Mucosa of rectum (tissue), 2 donors: ENCODE results near the gene TOM1L2.

Source experiments
- H3K27ac ChIP-seq, 2 donors: one replicate each; pipeline ENCODE4 v1.7.0; 2013; ENCODE audit warnings: inconsistent platforms in 2 of 2, low read depth in 2 of 2, low read length in 2 of 2
- H3K27me3 ChIP-seq, 2 donors: one replicate each; pipeline ENCODE4 v1.7.0; 2013; ENCODE audit warnings: low read length in 2 of 2; ENCODE audit not compliant: control insufficient read depth in 2 of 2, insufficient read depth in 2 of 2
- H3K36me3 ChIP-seq, 2 donors: one replicate each; pipeline ENCODE4 v1.7.0; 2013; ENCODE audit warnings: low read length in 2 of 2; ENCODE audit not compliant: control insufficient read depth in 2 of 2, insufficient read depth in 2 of 2
- H3K4me1 ChIP-seq, 2 donors: one replicate each; pipeline ENCODE4 v1.7.0; 2013; ENCODE audit warnings: low read length in 2 of 2, mild to moderate bottlenecking in 1 of 2; ENCODE audit not compliant: control insufficient read depth in 2 of 2, insufficient read depth in 2 of 2
- H3K4me3 ChIP-seq, 2 donors: one replicate each; pipeline ENCODE4 v1.7.0; 2013; ENCODE audit warnings: low read length in 2 of 2
- H3K9ac ChIP-seq, 2 donors: one replicate each; pipeline ENCODE4 v1.7.0; 2013; ENCODE audit warnings: low read length in 2 of 2, low read depth in 1 of 2, mild to moderate bottlenecking in 1 of 2
- H3K9me3 ChIP-seq, 2 donors: one replicate each; pipeline ENCODE4 v1.7.0; 2013; ENCODE audit warnings: low read length in 2 of 2; ENCODE audit not compliant: control insufficient read depth in 2 of 2
- donor health status: healthy.
- donor health status: Normal muscosa, but diverticular disease.

TOM1L2 gene

DNA sequence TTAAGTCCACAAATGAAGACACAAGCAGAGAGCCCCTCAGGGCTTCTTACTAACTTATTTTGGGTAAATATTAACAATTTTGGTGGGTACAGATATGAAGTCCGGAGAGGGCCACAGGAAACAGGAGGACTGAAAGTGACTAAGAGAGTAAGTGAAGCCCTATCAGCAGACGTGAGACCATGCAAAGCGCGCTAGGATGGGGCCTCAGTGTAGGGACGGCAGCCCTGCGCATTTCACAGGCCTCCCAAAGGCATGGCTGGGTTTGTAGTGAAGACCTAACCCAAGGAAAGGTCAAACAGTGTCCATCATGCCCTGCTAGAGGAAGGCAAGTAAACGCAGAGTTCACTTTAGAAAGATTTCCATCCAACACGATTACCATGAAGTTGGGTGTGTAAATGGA lies 75.5 kb downstream of the TOM1L2 start:
- H3K4me3 ChIP-seq: no peak overlapping the region
- H3K9ac ChIP-seq: no peak overlapping the region
- H3K36me3 ChIP-seq: peaks cover 32 to 49% of the 10 kb centered on the region in 2 donors
- no peaks in the 10 kb centered on the region for H3K27me3 ChIP-seq
- H3K4me1 ChIP-seq: peaks cover 6 to 13% of the 10 kb centered on the region in 2 donors
- no peak overlapping the region for H3K27ac ChIP-seq
- H3K9me3 ChIP-seq: no peaks in the 10 kb centered on the region

GRCh38 chr17:17893801-17894644 lies 78.2 kb downstream of the TOM1L2 start:
- no peak overlapping the region for H3K9ac ChIP-seq
- peaks cover 36 to 59% of the 10 kb centered on the region in 2 donors for H3K36me3 ChIP-seq
- no peak overlapping the region for H3K4me3 ChIP-seq
- H3K27me3 ChIP-seq: no peaks in the 10 kb centered on the region
- no peak overlapping the region for H3K27ac ChIP-seq
- H3K4me1 ChIP-seq: no peaks in the 10 kb centered on the region
- no peaks in the 10 kb centered on the region for H3K9me3 ChIP-seq

DNA sequence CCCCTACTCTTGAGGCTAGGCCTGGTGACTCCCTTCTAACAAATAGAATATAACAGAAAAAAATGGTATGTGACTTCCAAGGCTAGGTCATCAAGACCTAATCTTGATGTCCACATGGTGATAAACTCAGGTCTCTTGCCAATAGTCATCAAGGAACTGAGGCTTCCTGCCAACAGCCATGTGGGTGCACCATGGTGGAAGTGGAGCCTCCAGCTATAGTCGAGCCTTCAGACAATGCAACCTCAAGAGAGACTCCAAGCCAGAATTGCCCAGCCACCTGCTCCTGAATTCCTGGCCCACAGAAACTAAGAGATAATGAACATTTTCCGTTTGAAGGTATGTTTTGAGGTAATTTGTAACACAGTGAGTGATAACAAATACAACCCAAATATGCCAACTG lies 79.5 kb downstream of the TOM1L2 start:
- Histone ChIP-seq H3K4me1 (no peaks in the 10 kb centered on the region), H3K27ac (no peak overlapping the region), H3K9ac (no peak overlapping the region), H3K36me3 (peaks cover 34 to 54% of the 10 kb centered on the region in 2 donors), H3K9me3 (no peaks in the 10 kb centered on the region), H3K4me3 (no peak overlapping the region), H3K27me3 (no peaks in the 10 kb centered on the region)

- Histone ChIP-seq H3K4me3 (no peak overlapping the region), H3K27ac (no peak overlapping the region), H3K9me3 (no peaks in the 10 kb centered on the region), H3K4me1 (no peaks in the 10 kb centered on the region), H3K36me3 (peaks cover 34 to 58% of the 10 kb centered on the region in 2 donors), H3K9ac (no peak overlapping the region), H3K27me3 (no peaks in the 10 kb centered on the region)
Measured at GRCh38 chr17:17892009-17892408, 80.2 kb downstream of the TOM1L2 start.

- Histone ChIP-seq H3K27me3 (no peaks in the 10 kb centered on the region), H3K9me3 (no peaks in the 10 kb centered on the region), H3K36me3 (peaks cover 26 to 49% of the 10 kb centered on the region in 2 donors), H3K4me1 (no peaks in the 10 kb centered on the region), H3K27ac (no peak overlapping the region), H3K9ac (no peak overlapping the region), H3K4me3 (no peak overlapping the region)
Measured at GRCh38 chr17:17890773-17891759, 81.1 kb downstream of the TOM1L2 start.

DNA sequence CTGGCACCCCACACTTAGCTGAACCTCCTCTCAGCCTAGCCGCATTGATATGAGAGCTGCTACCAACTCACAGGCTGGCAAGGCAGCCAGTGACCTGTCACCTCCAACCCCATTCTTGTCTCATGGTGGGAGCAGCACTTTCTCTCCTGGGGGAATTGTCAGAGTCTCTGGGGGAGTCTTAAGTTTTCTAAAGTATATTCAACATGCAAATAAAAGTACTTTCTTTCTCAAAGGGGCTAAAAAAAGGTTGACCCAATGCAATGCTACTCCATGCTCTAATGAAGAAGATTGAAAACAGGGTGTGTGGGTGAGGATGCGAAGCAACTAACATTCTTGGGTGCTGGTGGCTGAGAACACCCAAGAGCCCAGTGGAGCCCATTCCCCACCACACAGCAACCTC lies 82.3 kb downstream of the TOM1L2 start:
- H3K4me1 ChIP-seq: no peaks in the 10 kb centered on the region
- no peak overlapping the region for H3K4me3 ChIP-seq
- no peak overlapping the region for H3K27ac ChIP-seq
- peaks cover 17 to 43% of the 10 kb centered on the region in 2 donors for H3K36me3 ChIP-seq
- H3K9me3 ChIP-seq: no peaks in the 10 kb centered on the region
- H3K9ac ChIP-seq: no peak overlapping the region
- no peaks in the 10 kb centered on the region for H3K27me3 ChIP-seq

DNA sequence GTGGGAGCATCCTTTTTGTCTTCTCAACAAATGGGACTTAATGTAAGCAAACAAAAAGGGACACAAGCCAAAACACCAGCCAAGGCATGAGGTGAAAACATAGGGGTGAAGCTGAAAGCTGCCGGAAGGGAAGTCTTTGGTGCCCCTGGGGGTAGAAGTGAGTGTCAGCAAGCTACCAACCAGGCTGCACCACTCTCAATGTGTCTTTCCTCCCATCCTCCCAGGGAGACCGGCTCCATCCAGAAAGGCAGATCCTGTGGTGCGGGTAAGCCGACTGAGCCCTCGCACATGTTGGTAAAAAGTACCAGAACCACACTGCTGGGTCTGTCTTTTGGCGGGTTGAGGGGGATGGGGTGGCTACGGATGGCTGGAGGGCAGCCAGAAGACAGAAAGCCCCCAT lies 83.4 kb downstream of the TOM1L2 start:
- H3K36me3 ChIP-seq: peaks cover 15 to 48% of the 10 kb centered on the region in 2 donors
- no peak overlapping the region for H3K9ac ChIP-seq
- H3K4me1 ChIP-seq: no peaks in the 10 kb centered on the region
- H3K9me3 ChIP-seq: no peaks in the 10 kb centered on the region
- no peak overlapping the region for H3K4me3 ChIP-seq
- no peaks in the 10 kb centered on the region for H3K27me3 ChIP-seq
- no peak overlapping the region for H3K27ac ChIP-seq

- Histone ChIP-seq H3K27ac (no peak overlapping the region), H3K4me1 (no peaks in the 10 kb centered on the region), H3K9me3 (no peaks in the 10 kb centered on the region), H3K36me3 (peaks cover 16 to 46% of the 10 kb centered on the region in 2 donors), H3K27me3 (no peaks in the 10 kb centered on the region), H3K4me3 (no peak overlapping the region), H3K9ac (no peak overlapping the region)
Measured at GRCh38 chr17:17888371-17888770, 83.8 kb downstream of the TOM1L2 start.

- no peak overlapping the region for H3K9ac ChIP-seq
- H3K9me3 ChIP-seq: no peaks in the 10 kb centered on the region
- no peaks in the 10 kb centered on the region for H3K27me3 ChIP-seq
- no peak overlapping the region for H3K27ac ChIP-seq
- no peaks in the 10 kb centered on the region for H3K4me1 ChIP-seq
- H3K36me3 ChIP-seq: peaks cover 16 to 43% of the 10 kb centered on the region in 2 donors
- H3K4me3 ChIP-seq: no peak overlapping the region
Measured at GRCh38 chr17:17887752-17888304, 84.4 kb downstream of the TOM1L2 start.

- Histone ChIP-seq H3K4me1 (no peaks in the 10 kb centered on the region), H3K9ac (no peak overlapping the region), H3K36me3 (peaks cover 26 to 48% of the 10 kb centered on the region in 2 donors), H3K4me3 (no peak overlapping the region), H3K27ac (peak overlapping the region in 1 of 2 donors; percentile 18), H3K27me3 (no peaks in the 10 kb centered on the region), H3K9me3 (no peaks in the 10 kb centered on the region)
Measured at GRCh38 chr17:17886726-17887125, 85.5 kb downstream of the TOM1L2 start.
